HepG2 (cell line): ENCODE data around the gene DMPK. TPM values are rescaled to one million over a fixed set of nuclear protein-coding genes. Genes with fewer than 3 reads are reported as not detected.

Experiments
- ATAC-seq: fragments of 200-7000 bp; cut with Tn5 transposase; 3 replicates; pipeline ENCODE4 v1.9.1; 2020; ENCODE audit warnings: mild to moderate bottlenecking, moderate library complexity
- BruUV-seq: library from RNA; stranded (reverse); fragments of 400-500 nt; replicated peaks from 2 replicates; lab custom pipeline; 2021; lab: Mats Ljungman, UMichigan
- CTCF ChIA-PET: fragments of 300-600 bp; formaldehyde crosslinking; extraction: SDS; loops from one replicate; lab custom pipeline; 2021; ENCODE audit warnings: low total read pairs, inconsistent platforms, low intra/inter-chr PET ratio; lab: Yijun Ruan, JAX
- POLR2A ChIA-PET: fragments of 350-600 bp; sonication (Branson Sonifier 250); formaldehyde crosslinking; loops from one replicate; lab custom pipeline; 2020; ENCODE audit warnings: antibody characterized with exemption, inconsistent platforms; lab: Yijun Ruan, JAX
- DNase-seq: peaks from one replicate; pipeline ENCODE4 v3.0.0-alpha.2; 2015; ENCODE audit warnings: low spot score
- FAIRE-seq: peaks from 3 replicates; lab custom pipeline; 2011; peaks lifted over from hg19 to GRCh38; lab: Jason Lieb, UNC
- H2AFZ ChIP-seq: one replicate; pipeline ENCODE4 v1.6.1; 2011; ENCODE audit warnings: low read length, inconsistent platforms
- H3K27ac ChIP-seq: fragments of 300-600 bp; 3 replicates; pipeline ENCODE4 v1.8.0; 2011; ENCODE audit warnings: mixed run types, mild to moderate bottlenecking, mixed read lengths, low read length, inconsistent platforms; ENCODE audit not compliant: insufficient read depth; ENCODE audit errors: extremely low read length
- H3K27me3 ChIP-seq, 2 experiments: fragments of 200-600 bp in 1 of 2; 2 replicates in 1 of 2; 3 replicates in 1 of 2; pipeline versions ENCODE4 v1.6.0 to v1.8.0; 2011; ENCODE audit warnings: low read length in 2 of 2, mild to moderate bottlenecking in 2 of 2, moderate library complexity in 2 of 2, inconsistent platforms in 1 of 2; ENCODE audit not compliant: insufficient read depth in 2 of 2, control insufficient read depth in 1 of 2
- H3K36me3 ChIP-seq, 2 experiments: fragments of 200-600 bp in 1 of 2; replicated peaks in 1 of 2; 2 replicates in 1 of 2; 3 replicates in 1 of 2; pipeline versions ENCODE4 v1.5.1 to v1.8.0; 2011; ENCODE audit warnings: low read length in 2 of 2, inconsistent platforms in 1 of 2; ENCODE audit not compliant: insufficient read depth in 2 of 2, control insufficient read depth in 1 of 2
- H3K4me1 ChIP-seq: 2 replicates; pipeline ENCODE4 v1.5.1; 2012; ENCODE audit warnings: low read length, inconsistent platforms; ENCODE audit not compliant: insufficient read depth
- H3K4me2 ChIP-seq: 2 replicates; pipeline ENCODE4 v1.6.0; 2011; ENCODE audit warnings: low read depth, low read length, inconsistent platforms
- H3K4me3 ChIP-seq, 3 experiments: fragments of 200-600 bp in 1 of 3; sonication (generic), shearing (Covaris generic) in 1 of 3; replicated peaks in 1 of 3; 2 replicates each; pipeline ENCODE4 v1.5.1; 2011 to 2016; ENCODE audit warnings: low read length in 3 of 3, inconsistent platforms in 2 of 3, low read depth in 2 of 3, mild to moderate bottlenecking in 2 of 3, control low read depth in 1 of 3, mixed read lengths in 1 of 3; ENCODE audit not compliant: insufficient read depth in 1 of 3
- H3K79me2 ChIP-seq: one replicate; pipeline ENCODE4 v1.6.1; 2011; ENCODE audit warnings: low read length, inconsistent platforms; ENCODE audit not compliant: insufficient read depth
- H3K9ac ChIP-seq: 2 replicates; pipeline ENCODE4 v1.6.0; 2011; ENCODE audit warnings: mild to moderate bottlenecking, low read depth, low read length, inconsistent platforms; ENCODE audit not compliant: insufficient read depth
- H3K9me3 ChIP-seq: 2 replicates; pipeline ENCODE4 v1.5.1; 2012; ENCODE audit warnings: mild to moderate bottlenecking, low read length
- H4K20me1 ChIP-seq: 2 replicates; pipeline ENCODE4 v1.6.0; 2011; ENCODE audit warnings: inconsistent platforms, mild to moderate bottlenecking, low read length, moderate library complexity; ENCODE audit not compliant: insufficient read depth
- BATF2 ChIP-seq: sonication (generic); formaldehyde crosslinking; IDR thresholded peaks from 2 replicates; pipeline ENCODE4 v1.8.0; 2022; ENCODE audit warnings: mild to moderate bottlenecking, missing genetic modification reagents, moderate library complexity
- FOXO1 ChIP-seq: sonication (generic); formaldehyde crosslinking; IDR thresholded peaks from 2 replicates; pipeline ENCODE4 v1.4.0; 2020; ENCODE audit warnings: missing genetic modification reagents
- IRF2 ChIP-seq: IDR thresholded peaks from 2 replicates; pipeline ENCODE4 v1.6.1; 2018; ENCODE audit warnings: missing genetic modification reagents, missing compliant biosample characterization
- MED1 ChIP-seq: sonication (generic); formaldehyde crosslinking; IDR thresholded peaks from 2 replicates; pipeline ENCODE4 v1.4.0; 2020; ENCODE audit warnings: missing genetic modification reagents
- PATZ1 ChIP-seq: sonication (generic); formaldehyde crosslinking; IDR thresholded peaks from 2 replicates; pipeline ENCODE4 v1.4.0; 2020; ENCODE audit warnings: missing genetic modification reagents
- RAD21 ChIP-seq: fragments of 450-650 bp; formaldehyde crosslinking; IDR thresholded peaks from 2 replicates; pipeline ENCODE4 v1.5.0; 2020; ENCODE audit warnings: mild to moderate bottlenecking
- REPIN1 ChIP-seq: sonication (generic); formaldehyde crosslinking; IDR thresholded peaks from 2 replicates; pipeline ENCODE4 v1.8.0; 2022; ENCODE audit warnings: missing genetic modification reagents, low read depth, mild to moderate bottlenecking, borderline replicate concordance
- SKIL ChIP-seq: sonication (generic); formaldehyde crosslinking; IDR thresholded peaks from 2 replicates; pipeline ENCODE4 v1.8.0; 2022; ENCODE audit warnings: missing genetic modification reagents, mild to moderate bottlenecking, moderate library complexity, borderline replicate concordance
- SP5 ChIP-seq: IDR thresholded peaks from 2 replicates; pipeline ENCODE4 v1.6.1; 2016; ENCODE audit warnings: low read depth, borderline replicate concordance
- XBP1 ChIP-seq: sonication (generic); formaldehyde crosslinking; IDR thresholded peaks from 2 replicates; pipeline ENCODE4 v1.5.0; 2020; ENCODE audit warnings: missing genetic modification reagents
- ZBTB7B ChIP-seq: sonication (generic); formaldehyde crosslinking; IDR thresholded peaks from 2 replicates; pipeline ENCODE4 v1.4.0; 2020; ENCODE audit warnings: missing genetic modification reagents
- ZNF263 ChIP-seq: sonication (generic); formaldehyde crosslinking; IDR thresholded peaks from 2 replicates; pipeline ENCODE4 v1.4.0; 2020; ENCODE audit warnings: missing genetic modification reagents
- ZNF331 ChIP-seq: sonication (generic); formaldehyde crosslinking; IDR thresholded peaks from 2 replicates; pipeline ENCODE4 v1.4.0; 2020; ENCODE audit warnings: missing genetic modification reagents
- ZNF598 ChIP-seq: sonication (generic); formaldehyde crosslinking; IDR thresholded peaks from 2 replicates; pipeline ENCODE4 v1.5.1; 2020; ENCODE audit warnings: mild to moderate bottlenecking, missing genetic modification reagents, borderline replicate concordance
- ZNF607 ChIP-seq: sonication (generic); formaldehyde crosslinking; IDR thresholded peaks from 2 replicates; pipeline ENCODE4 v1.5.1; 2020; ENCODE audit warnings: missing genetic modification reagents, mild to moderate bottlenecking, borderline replicate concordance
- WGBS: methylation state at CpG from one replicate; pipeline ENCODE4 v1.1.6; 2017; ENCODE audit warnings: low lambda C conversion rate; 5-methylcytosine and 5-hydroxymethylcytosine counted together
- in situ Hi-C: cut with HindIII; loops from 2 replicates; pipeline ENCODE4 v1.10.0; 2017; ENCODE audit warnings: low pct_unique_long_range_greater_than_20kb; ENCODE audit not compliant: extremely low pct_ligation_motif_present
- intact Hi-C: fragments of 100-400 bp; cut with micrococcal nuclease; formaldehyde crosslinking; loops from one replicate; pipeline ENCODE4 v1.10.0; 2022; ENCODE audit not compliant: unreplicated experiment
- polyA plus RNA-seq, 8 experiments: library from polyadenylated mRNA; depleted of rRNA in 3 of 8; stranded (reverse) in 7 of 8; unstranded in 1 of 8; fragments of >200 nt; fragmentation: Illumina TruSeq in 4 of 8; extraction: Trizol in 4 of 8; gene quantifications; 2 replicates each; pipeline versions ENCODE4 v1.2.1 to v1.2.3, GENCODE V29; 2011 to 2016; ENCODE audit warnings: low read depth in 4 of 8, missing spikeins in 1 of 8, mixed read lengths in 1 of 8; ENCODE audit not compliant: insufficient read depth in 1 of 8
- total RNA-seq, 5 experiments: library from RNA; depleted of rRNA; stranded (reverse); fragments of >200 nt; fragmentation: Illumina TruSeq; extraction: Trizol; gene quantifications; 2 replicates each; pipeline ENCODE4 v1.2.3, GENCODE V29; 2016; ENCODE audit warnings: low read depth in 1 of 5

DMPK gene
- total and polyA plus RNA-seq, 2 of the 13 experiments (the other 11 are each of a cell fraction or from before 2014, with no cell fraction given) = 5.3 to 8.8 TPM

GRCh38 chr19:45798995-45799517 is 16.8 kb upstream of the DMPK start:
- H3K4me2 ChIP-seq = peak overlapping the region; percentile 59
- H2AFZ ChIP-seq = no peak overlapping the region
- no peaks in the 10 kb centered on the region for H3K79me2 ChIP-seq
- ChIA-PET CTCF (interaction anchor here (1.5 kb wide), 1 partner anchor 29 kb away, joined by 17 read pairs; the partner anchor contains the start of gene SIX5), POLR2A (interaction anchor here (0.9 to 1.3 kb wide), 6 partner anchors 24 to 104 kb away, joined by 3 to 15 read pairs (median 4); partner anchors contain the start of genes MYPOP, SIX5 and SYMPK)
- H3K27ac ChIP-seq = no peak overlapping the region
- 0 out of 6 replicates have a peak overlapping the region, but pooled peaks of 1 of the 3 experiments have one; percentile 33 for H3K4me3 ChIP-seq
- intact Hi-C loops (loop anchor here (1.0 kb wide), 1 partner anchor 29 kb away; no protein-coding TSS in a partner anchor), in situ Hi-C loops (no loop called here)
- FAIRE-seq (peak; percentile 70), ATAC-seq (peak; percentile 77), DNase-seq (peak; percentile 31)
- H3K36me3 ChIP-seq = no peaks in the 10 kb centered on the region
- BruUV-seq = no TSS peak
- no peak overlapping the region for H3K9ac ChIP-seq
- H3K27me3 ChIP-seq = peaks cover 1 to 19% of the 10 kb centered on the region in 2 experiments; a peak in 2 of 5 replicates
- no peaks in the 10 kb centered on the region for H4K20me1 ChIP-seq
- 4% methylated on average over 9 of the region's 10 CpGs for WGBS
- peaks cover 26% of the 10 kb centered on the region for H3K4me1 ChIP-seq
- H3K9me3 ChIP-seq = no peaks in the 10 kb centered on the region
- TF ChIP-seq SKIL (CRISPR knock-in tag) (no peak), MED1 (CRISPR knock-in tag) (0 out of 2 replicates have a peak, but pooled peaks have one; percentile 18), REPIN1 (CRISPR knock-in tag) (no peak), FOXO1 (CRISPR knock-in tag) (no peak), ZBTB7B (CRISPR knock-in tag) (peak; percentile 71; the same call in 1 of the 2 replicates), IRF2 (CRISPR knock-in tag) (0 out of 2 replicates have a peak, but pooled peaks have one; percentile 20), SP5 (CRISPR knock-in tag) (no peak), BATF2 (CRISPR knock-in tag) (no peak), ZNF598 (CRISPR knock-in tag) (0 out of 2 replicates have a peak, but pooled peaks have one; percentile 52), XBP1 (CRISPR knock-in tag) (no peak), PATZ1 (CRISPR knock-in tag) (peak; percentile 44), ZNF263 (CRISPR knock-in tag) (0 out of 2 replicates have a peak, but pooled peaks have one; percentile 44), RAD21 (peak; percentile 47), ZNF607 (CRISPR knock-in tag) (0 out of 2 replicates have a peak, but pooled peaks have one; percentile 35), ZNF331 (CRISPR knock-in tag) (no peak)
